GM21360 (cell line): ENCODE results near the gene HMG20A.

ENCODE experiments used
- ATAC-seq: cut with Tn5 transposase; IDR thresholded peaks from one replicate; pipeline ENCODE4 v1.9.1; 2021; ENCODE audit warnings: mild to moderate bottlenecking, moderate library complexity; ENCODE audit not compliant: unreplicated experiment

HMG20A gene

GRCh38 chr15:77426377-77426776, 5.7 kb downstream of the HMG20A start:
- no peak for ATAC-seq

- no peak for ATAC-seq
Measured at GRCh38 chr15:77426871-77427270, 6.2 kb downstream of the HMG20A start.

- ATAC-seq = no peak
Measured at GRCh38 chr15:77430213-77430612, 9.5 kb downstream of the HMG20A start.

GRCh38 chr15:77430652-77431051, 10.0 kb downstream of the HMG20A start:
- ATAC-seq = no peak

GRCh38 chr15:77436822-77437221, 16.1 kb downstream of the HMG20A start:
- no peak for ATAC-seq

GRCh38 chr15:77437264-77437663, 16.6 kb downstream of the HMG20A start:
- ATAC-seq = no peak

GRCh38 chr15:77440378-77440999, 19.8 kb downstream of the HMG20A start:
- peak; percentile 52 for ATAC-seq

GRCh38 chr15:77446840-77447390, 26.2 kb downstream of the HMG20A start:
- no peak for ATAC-seq

- no peak for ATAC-seq
Measured at GRCh38 chr15:77454265-77454664, 33.6 kb downstream of the HMG20A start.

- ATAC-seq = no peak
Measured at GRCh38 chr15:77454951-77455350, 34.3 kb downstream of the HMG20A start.

- no peak for ATAC-seq
Measured at GRCh38 chr15:77455696-77456321, 35.1 kb downstream of the HMG20A start.

GRCh38 chr15:77456746-77457145, 36.1 kb downstream of the HMG20A start:
- ATAC-seq = no peak

- no peak for ATAC-seq
Measured at GRCh38 chr15:77457191-77457904, 36.7 kb downstream of the HMG20A start.

GRCh38 chr15:77457905-77458265, 37.2 kb downstream of the HMG20A start:
- ATAC-seq = no peak

- no peak for ATAC-seq
Measured at GRCh38 chr15:77459031-77459430, 38.3 kb downstream of the HMG20A start.

GRCh38 chr15:77461486-77461885, 40.8 kb downstream of the HMG20A start:
- no peak for ATAC-seq

GRCh38 chr15:77464129-77464865, 43.6 kb downstream of the HMG20A start:
- no peak for ATAC-seq

- no peak for ATAC-seq
Measured at GRCh38 chr15:77466521-77466920, 45.8 kb downstream of the HMG20A start.

GRCh38 chr15:77468896-77469295, 48.2 kb downstream of the HMG20A start:
- ATAC-seq = no peak

GRCh38 chr15:77470235-77470634, 49.5 kb downstream of the HMG20A start:
- no peak for ATAC-seq

GRCh38 chr15:77473328-77473727, 52.6 kb downstream of the HMG20A start:
- no peak for ATAC-seq
